Keratinocyte (primary cell): ENCODE results near the gene ARHGAP19. TPM values are rescaled to one million over a fixed set of nuclear protein-coding genes. Genes with fewer than 3 reads are reported as not detected.

ENCODE experiments used
- DNase-seq: peaks from one replicate; pipeline ENCODE4 v3.0.0-alpha.2; 2011; ENCODE audit warnings: low read depth, missing footprints, low spot score
- FAIRE-seq: peaks from 2 replicates; lab custom pipeline; 2011; peaks lifted over from hg19 to GRCh38; lab: Jason Lieb, UNC
- H2AFZ ChIP-seq: 2 replicates; pipeline ENCODE4 v1.6.0; 2012; ENCODE audit warnings: low read length, control low read depth, inconsistent platforms; ENCODE audit not compliant: control insufficient read depth
- H3K27ac ChIP-seq: 2 replicates; pipeline ENCODE4 v1.5.1; 2011; ENCODE audit warnings: low read length; ENCODE audit not compliant: control insufficient read depth, insufficient read depth
- H3K27me3 ChIP-seq: 3 replicates; pipeline ENCODE4 v1.6.0; 2011; ENCODE audit warnings: low read length; ENCODE audit not compliant: control insufficient read depth, insufficient read depth; ENCODE audit errors: extremely low read depth
- H3K36me3 ChIP-seq, 2 experiments: 2 replicates in 1 of 2; 3 replicates in 1 of 2; pipeline ENCODE4 v1.5.1; 2011; ENCODE audit warnings: low read length in 2 of 2, mild to moderate bottlenecking in 1 of 2; ENCODE audit not compliant: control insufficient read depth in 2 of 2, insufficient read depth in 2 of 2; ENCODE audit errors: extremely low read depth in 1 of 2
- H3K4me1 ChIP-seq: 3 replicates; pipeline ENCODE4 v1.5.1; 2011; ENCODE audit warnings: low read length; ENCODE audit not compliant: control insufficient read depth, insufficient read depth; ENCODE audit errors: extremely low read depth
- H3K4me2 ChIP-seq: 3 replicates; pipeline ENCODE4 v1.6.0; 2011; ENCODE audit warnings: low read depth, low read length; ENCODE audit not compliant: control insufficient read depth, insufficient read depth; ENCODE audit errors: extremely low read depth
- H3K4me3 ChIP-seq, 3 experiments: fragments of 200-600 bp in 1 of 3; sonication (generic) in 1 of 3; 2 replicates in 2 of 3; 3 replicates in 1 of 3; pipeline ENCODE4 v1.5.1; 2011 to 2016; ENCODE audit warnings: low read length in 3 of 3, mild to moderate bottlenecking in 3 of 3, control low read depth in 2 of 3, inconsistent platforms in 1 of 3, low read depth in 1 of 3, mixed read lengths in 1 of 3, mixed run types in 1 of 3, moderate library complexity in 1 of 3; ENCODE audit not compliant: control insufficient read depth in 2 of 3, insufficient read depth in 2 of 3; ENCODE audit errors: extremely low read depth in 1 of 3
- H3K79me2 ChIP-seq: 2 replicates; pipeline ENCODE4 v1.6.0; 2012; ENCODE audit warnings: low read length; ENCODE audit not compliant: control insufficient read depth, insufficient read depth
- H3K9ac ChIP-seq: 3 replicates; pipeline ENCODE4 v1.6.0; 2011; ENCODE audit warnings: low read length; ENCODE audit not compliant: control insufficient read depth, insufficient read depth; ENCODE audit errors: extremely low read depth
- H3K9me1 ChIP-seq: 3 replicates; pipeline ENCODE4 v1.6.0; 2011; ENCODE audit warnings: low read length; ENCODE audit not compliant: control insufficient read depth, insufficient read depth; ENCODE audit errors: extremely low read depth
- H3K9me3 ChIP-seq: 2 replicates; pipeline ENCODE4 v1.5.1; 2012; ENCODE audit warnings: low read depth, low read length; ENCODE audit not compliant: control insufficient read depth
- H4K20me1 ChIP-seq: 3 replicates; pipeline ENCODE4 v1.6.0; 2011; ENCODE audit warnings: low read length; ENCODE audit not compliant: control insufficient read depth, insufficient read depth; ENCODE audit errors: extremely low read depth
- CTCF ChIP-seq, 3 experiments: IDR thresholded peaks in 1 of 3; conservative IDR thresholded peaks in 1 of 3; optimal IDR thresholded peaks in 1 of 3; 2 replicates in 2 of 3; 3 replicates in 1 of 3; pipeline versions ENCODE3 to v1.5.1; 2011; ENCODE audit warnings: low read length in 3 of 3, mild to moderate bottlenecking in 3 of 3, moderate library complexity in 2 of 3, control low read depth in 1 of 3, inconsistent platforms in 1 of 3; ENCODE audit not compliant: insufficient read depth in 2 of 3; ENCODE audit errors: extremely low read depth in 1 of 3
- EZH2 ChIP-seq: IDR thresholded peaks from one replicate; pipeline ENCODE4 v1.6.1; 2012; ENCODE audit warnings: inconsistent platforms, mild to moderate bottlenecking, low read length, moderate library complexity
- dilution Hi-C: fragments of 300-500 bp; cut with MboI; formaldehyde crosslinking; loops from one replicate; pipeline ENCODE4 v1.7.0; 2020; ENCODE audit warnings: low sequenced_read_pairs; ENCODE audit not compliant: extremely low pct_ligation_motif_present
- polyA plus RNA-seq, 5 experiments: library from polyadenylated mRNA; depleted of rRNA in 3 of 5; stranded (reverse) in 3 of 5; stranded (forward) in 1 of 5; unstranded in 1 of 5; fragments of >200 nt; gene quantifications; 1 replicate in 1 of 5; 2 replicates in 3 of 5; 3 replicates in 1 of 5; pipeline versions ENCODE4 v1.2.1 to v1.2.3, GENCODE V29; 2011 to 2012; ENCODE audit warnings: missing spikeins in 2 of 5, low read depth in 1 of 5, low replicate concordance in 1 of 5

ARHGAP19 gene
- polyA plus RNA-seq, 1 donor (not counting 4 experiments of a cell fraction or from before 2014, with no cell fraction given): 7.5 TPM

- Histone ChIP-seq H3K9ac (no peak overlapping the region), H3K4me2 (no peak overlapping the region), H3K4me3 (no peak overlapping the region), H3K9me1 (no peaks in the 10 kb centered on the region), H2AFZ (no peak overlapping the region), H4K20me1 (no peaks in the 10 kb centered on the region), H3K36me3 (no peaks in the 10 kb centered on the region), H3K27me3 (no peaks in the 10 kb centered on the region), H3K4me1 (no peaks in the 10 kb centered on the region), H3K27ac (no peak overlapping the region), H3K79me2 (no peaks in the 10 kb centered on the region), H3K9me3 (no peaks in the 10 kb centered on the region)
- DNase-seq: no peak
- dilution Hi-C loops: no loop called here
- no peak for FAIRE-seq
- no peak for TF ChIP-seq CTCF (optimal IDR thresholded peaks at IDR 0.05 in 1 of 3, IDR thresholded peaks at IDR 0.05 in 1 of 3, conservative IDR thresholded peaks at IDR 0.05 in 1 of 3; ENCODE audit: extremely low read depth in 1 of 3, insufficient read depth in 2 of 3, low read length in 3 of 3)
- no peak for TF ChIP-seq EZH2
Measured at GRCh38 chr10:97307441-97307840, 15.0 kb upstream of the ARHGAP19 start.

GRCh38 chr10:97302088-97302791 is 9.8 kb upstream of the ARHGAP19 start:
- Histone ChIP-seq H3K4me2 (no peak overlapping the region), H3K9ac (no peak overlapping the region), H3K27me3 (peaks cover 3% of the 10 kb centered on the region), H4K20me1 (no peaks in the 10 kb centered on the region), H3K27ac (no peak overlapping the region), H3K36me3 (no peaks in the 10 kb centered on the region), H3K4me3 (no peak overlapping the region), H3K9me3 (no peaks in the 10 kb centered on the region), H3K4me1 (no peaks in the 10 kb centered on the region), H3K9me1 (no peaks in the 10 kb centered on the region), H3K79me2 (no peaks in the 10 kb centered on the region), H2AFZ (no peak overlapping the region)
- no peak for TF ChIP-seq CTCF (optimal IDR thresholded peaks at IDR 0.05 in 1 of 3, IDR thresholded peaks at IDR 0.05 in 1 of 3, conservative IDR thresholded peaks at IDR 0.05 in 1 of 3; ENCODE audit: extremely low read depth in 1 of 3, insufficient read depth in 2 of 3, low read length in 3 of 3)
- no peak for TF ChIP-seq EZH2
- DNase-seq (no peak), FAIRE-seq (no peak)
- dilution Hi-C loops: no loop called here
